IPS DF 6.9 (cell line): ENCODE measurements around the gene RYR3.

ENCODE experiments used
- DNase-seq: peaks from one replicate; pipeline ENCODE4 v3.0.0-alpha.2; 2013; ENCODE audit warnings: low read depth, low spot score
- H3K27ac ChIP-seq: one replicate; pipeline ENCODE4 v1.5.1; 2013; ENCODE audit warnings: low read length, control low read depth
- H3K27me3 ChIP-seq: 2 replicates; pipeline ENCODE4 v1.6.1; 2013; ENCODE audit warnings: mild to moderate bottlenecking, low read length; ENCODE audit not compliant: control insufficient read depth, insufficient read depth
- H3K36me3 ChIP-seq: 2 replicates; pipeline ENCODE4 v1.6.1; 2013; ENCODE audit warnings: low read length; ENCODE audit not compliant: control insufficient read depth, insufficient read depth
- H3K4me1 ChIP-seq: 2 replicates; pipeline ENCODE4 v1.6.1; 2013; ENCODE audit warnings: low read length; ENCODE audit not compliant: control insufficient read depth, insufficient read depth
- H3K4me3 ChIP-seq: 2 replicates; pipeline ENCODE4 v1.5.1; 2013; ENCODE audit warnings: mild to moderate bottlenecking, low read length
- H3K9me3 ChIP-seq: 2 replicates; pipeline ENCODE4 v1.6.1; 2013; ENCODE audit warnings: low read length, inconsistent platforms; ENCODE audit not compliant: control insufficient read depth, insufficient read depth
- WGBS: extraction: QIAGEN DNeasy Blood & Tissue Kit; methylation state at CpG from one replicate; pipeline ENCODE4 v1.1.7; 2013; ENCODE audit warnings: mixed read lengths, missing lambda C conversion rate; ENCODE audit not compliant: insufficient read length, insufficient coverage; 5-methylcytosine and 5-hydroxymethylcytosine counted together

RYR3 gene

GRCh38 chr15:33317896-33318295 lies 7.1 kb downstream of the RYR3 start:
- no peaks in the 10 kb centered on the region for H3K9me3 ChIP-seq
- H3K4me1 ChIP-seq: 0 out of 2 replicates have a peak, but pooled peaks cover 1% of the 10 kb centered on the region
- H3K36me3 ChIP-seq: no peaks in the 10 kb centered on the region
- H3K27me3 ChIP-seq: peaks cover under 1% of the 10 kb centered on the region; the same call in 1 of the 2 replicates
- H3K4me3 ChIP-seq: no peak overlapping the region
- no peak for DNase-seq
- no peak overlapping the region for H3K27ac ChIP-seq

- Histone ChIP-seq H3K36me3 (no peaks in the 10 kb centered on the region), H3K27me3 (no peaks in the 10 kb centered on the region)
- no CpG with 5 or more reads among the region's 1 CpG for WGBS
Measured at GRCh38 chr15:33320017-33320416, 9.2 kb downstream of the RYR3 start.

GRCh38 chr15:33322091-33322490 lies 11.3 kb downstream of the RYR3 start:
- Histone ChIP-seq H3K9me3 (no peaks in the 10 kb centered on the region), H3K36me3 (no peaks in the 10 kb centered on the region), H3K27ac (no peak overlapping the region), H3K27me3 (no peaks in the 10 kb centered on the region), H3K4me1 (0 out of 2 replicates have a peak, but pooled peaks cover 1% of the 10 kb centered on the region), H3K4me3 (no peak overlapping the region)
- WGBS: no CpG with 5 or more reads among the region's 6 CpGs
- DNase-seq: no peak

More at GRCh38 chr15:33320017-33320416, 9.2 kb downstream of the RYR3 start:
- H3K27ac ChIP-seq: no peak overlapping the region
- no peak for DNase-seq
- H3K4me3 ChIP-seq: no peak overlapping the region
- H3K4me1 ChIP-seq: 0 out of 2 replicates have a peak, but pooled peaks cover 1% of the 10 kb centered on the region
- no peaks in the 10 kb centered on the region for H3K9me3 ChIP-seq

GRCh38 chr15:33324609-33325008 lies 13.8 kb downstream of the RYR3 start:
- DNase-seq: no peak
- Histone ChIP-seq H3K36me3 (no peaks in the 10 kb centered on the region), H3K9me3 (no peaks in the 10 kb centered on the region), H3K27me3 (no peaks in the 10 kb centered on the region), H3K4me1 (no peaks in the 10 kb centered on the region), H3K4me3 (no peak overlapping the region), H3K27ac (no peak overlapping the region)
- WGBS: no CpG with 5 or more reads among the region's 2 CpGs

- H3K9me3 ChIP-seq: no peaks in the 10 kb centered on the region
- no peak overlapping the region for H3K27ac ChIP-seq
- H3K4me3 ChIP-seq: no peak overlapping the region
- no CpG with 5 or more reads among the region's 2 CpGs for WGBS
- H3K36me3 ChIP-seq: no peaks in the 10 kb centered on the region
- no peaks in the 10 kb centered on the region for H3K4me1 ChIP-seq
- no peaks in the 10 kb centered on the region for H3K27me3 ChIP-seq
- no peak for DNase-seq
Measured at GRCh38 chr15:33326908-33327307, 16.1 kb downstream of the RYR3 start.

GRCh38 chr15:33328106-33328505 lies 17.3 kb downstream of the RYR3 start:
- no peak for DNase-seq
- Histone ChIP-seq H3K4me3 (no peak overlapping the region), H3K4me1 (no peaks in the 10 kb centered on the region), H3K9me3 (no peaks in the 10 kb centered on the region), H3K27ac (no peak overlapping the region), H3K27me3 (no peaks in the 10 kb centered on the region), H3K36me3 (no peaks in the 10 kb centered on the region)
- WGBS: no CpG with 5 or more reads among the region's 3 CpGs

- Histone ChIP-seq H3K9me3 (no peaks in the 10 kb centered on the region), H3K36me3 (no peaks in the 10 kb centered on the region), H3K4me3 (no peak overlapping the region), H3K4me1 (no peaks in the 10 kb centered on the region), H3K27ac (no peak overlapping the region), H3K27me3 (no peaks in the 10 kb centered on the region)
- no CpG with 5 or more reads among the region's 4 CpGs for WGBS
- no peak for DNase-seq
Measured at GRCh38 chr15:33329457-33329856, 18.7 kb downstream of the RYR3 start.

- no CpG with 5 or more reads among the region's 3 CpGs for WGBS
Measured at GRCh38 chr15:33330931-33331330, 20.2 kb downstream of the RYR3 start.

GRCh38 chr15:33341953-33342352 lies 31.2 kb downstream of the RYR3 start:
- no peaks in the 10 kb centered on the region for H3K9me3 ChIP-seq
- no peaks in the 10 kb centered on the region for H3K27me3 ChIP-seq
- H3K4me3 ChIP-seq: no peak overlapping the region
- no CpG with 5 or more reads among the region's 4 CpGs for WGBS
- DNase-seq: no peak
- H3K27ac ChIP-seq: no peak overlapping the region
- H3K36me3 ChIP-seq: no peaks in the 10 kb centered on the region
- H3K4me1 ChIP-seq: no peaks in the 10 kb centered on the region

More at GRCh38 chr15:33330931-33331330, 20.2 kb downstream of the RYR3 start:
- no peaks in the 10 kb centered on the region for H3K27me3 ChIP-seq
- no peak for DNase-seq
- H3K27ac ChIP-seq: no peak overlapping the region
- H3K9me3 ChIP-seq: no peaks in the 10 kb centered on the region
- H3K36me3 ChIP-seq: no peaks in the 10 kb centered on the region
- no peaks in the 10 kb centered on the region for H3K4me1 ChIP-seq
- H3K4me3 ChIP-seq: no peak overlapping the region

- H3K27me3 ChIP-seq: no peaks in the 10 kb centered on the region
- H3K4me3 ChIP-seq: no peak overlapping the region
- H3K9me3 ChIP-seq: no peaks in the 10 kb centered on the region
- no peak overlapping the region for H3K27ac ChIP-seq
- WGBS: 100% methylated on average over 3 of the region's 5 CpGs
- no peaks in the 10 kb centered on the region for H3K4me1 ChIP-seq
- H3K36me3 ChIP-seq: no peaks in the 10 kb centered on the region
- no peak for DNase-seq
Measured at GRCh38 chr15:33343275-33343674, 32.5 kb downstream of the RYR3 start.

- no CpG with 5 or more reads among the region's 2 CpGs for WGBS
- no peak overlapping the region for H3K27ac ChIP-seq
- no peaks in the 10 kb centered on the region for H3K4me1 ChIP-seq
- no peaks in the 10 kb centered on the region for H3K36me3 ChIP-seq
- no peaks in the 10 kb centered on the region for H3K27me3 ChIP-seq
- no peak overlapping the region for H3K4me3 ChIP-seq
- DNase-seq: no peak
- H3K9me3 ChIP-seq: no peaks in the 10 kb centered on the region
Measured at GRCh38 chr15:33344111-33344510, 33.3 kb downstream of the RYR3 start.
